ENCODE measurements around the gene ARHGAP23.
"Not testable (repeated sequence)": the region's sequence is repeated elsewhere in the genome, so short reads cannot be mapped to it uniquely, and the experiment has no call there.

The ARHGAP23 gene

DNA sequence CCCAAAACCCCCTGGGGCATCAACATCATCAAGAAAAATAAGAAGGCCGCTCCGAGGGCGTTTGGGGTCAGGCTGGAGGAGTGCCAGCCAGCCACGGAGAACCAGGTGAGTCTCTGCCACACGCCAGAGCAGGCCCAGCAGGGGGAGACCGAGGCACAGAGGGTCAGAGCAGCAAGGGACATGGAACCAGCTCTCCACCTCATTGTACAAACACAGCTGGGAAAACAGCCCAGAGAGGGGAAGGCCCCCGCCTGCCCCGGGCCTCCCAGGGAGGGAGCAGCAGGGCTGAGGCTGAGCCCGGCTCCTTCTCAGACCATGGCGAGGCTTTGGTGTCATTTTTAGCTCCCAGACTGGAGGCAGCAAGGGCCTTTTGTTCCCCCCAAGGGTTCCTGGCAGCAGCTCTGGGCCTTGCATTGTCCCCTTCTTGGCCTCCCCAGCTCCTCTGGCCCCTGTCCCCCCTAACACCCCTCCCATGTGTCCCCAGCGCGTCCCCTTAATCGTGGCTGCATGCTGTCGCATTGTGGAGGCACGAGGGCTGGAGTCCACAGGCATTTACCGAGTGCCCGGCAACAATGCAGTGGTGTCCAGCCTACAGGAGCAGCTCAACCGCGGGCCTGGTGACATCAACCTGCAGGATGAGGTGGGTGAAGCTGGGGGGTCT, 53.9 kb downstream of the ARHGAP23 start:
- DNase-seq (ENCODE audit: low read depth, low spot score); H3K27ac ChIP-seq: not testable (repeated sequence)

DNA sequence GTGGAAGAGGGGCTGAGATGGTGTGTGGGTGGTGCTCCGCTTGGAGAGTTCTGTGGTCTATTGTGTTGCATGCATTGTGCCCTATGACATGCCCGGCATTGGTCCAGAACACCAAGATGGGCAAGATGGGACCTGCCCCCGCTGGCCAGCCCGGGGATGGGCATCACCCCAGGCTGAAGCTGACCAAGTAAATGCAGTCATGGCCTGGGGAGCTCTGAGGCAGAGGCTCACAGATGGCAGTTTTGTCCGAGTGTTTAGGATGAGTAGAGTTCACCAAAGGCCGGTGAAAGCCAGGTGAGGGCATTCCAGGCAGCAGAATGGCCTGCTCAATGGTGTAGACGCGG, 54.4 kb downstream of the ARHGAP23 start:
- not testable (repeated sequence) for H3K27ac ChIP-seq; DNase-seq (ENCODE audit: low read depth, low spot score)

DNA sequence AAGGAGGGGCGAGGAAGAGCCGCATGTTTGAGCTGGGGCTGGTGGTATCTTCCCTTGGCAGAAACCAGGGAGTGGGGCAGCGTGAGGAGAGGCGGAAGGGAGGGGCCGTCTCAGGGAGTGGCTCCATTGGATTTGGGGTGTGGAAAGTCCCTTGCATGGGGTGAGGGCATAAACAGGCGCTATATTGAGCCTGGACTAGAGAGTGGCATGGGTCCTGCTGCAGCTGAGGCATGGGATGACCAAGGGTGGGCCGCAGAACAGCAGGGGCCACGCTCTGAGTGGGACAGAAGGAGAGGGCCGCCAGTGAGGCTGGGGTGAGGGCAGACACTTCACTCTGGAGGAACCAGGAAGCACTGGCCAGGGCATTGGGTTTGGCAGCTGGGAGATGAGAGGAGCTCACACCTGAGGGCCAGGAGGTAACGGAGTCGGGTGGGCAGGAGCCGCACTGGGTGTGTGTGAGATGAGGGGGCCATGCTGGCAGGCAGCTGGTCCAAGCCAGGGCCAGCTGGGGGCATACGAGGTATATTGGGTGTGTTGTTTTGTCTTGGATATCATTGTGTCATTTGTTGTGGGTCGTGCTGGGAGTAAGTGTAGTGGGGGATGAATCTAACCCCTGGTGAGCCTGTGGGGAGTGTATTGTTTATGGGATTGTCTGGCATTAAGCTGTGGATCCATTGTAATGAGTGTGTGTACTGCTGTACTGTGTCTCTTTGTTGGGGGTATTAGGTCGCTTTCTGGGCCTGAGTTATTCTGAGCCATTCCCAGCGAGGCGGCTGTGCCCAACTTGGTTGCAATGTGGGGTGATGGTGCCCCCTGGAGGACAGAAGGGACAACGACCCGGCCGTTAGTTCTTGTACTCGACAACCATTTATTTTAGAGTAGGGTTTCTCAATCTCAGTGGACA, 56.2 kb downstream of the ARHGAP23 start:
- DNase-seq (ENCODE audit: low read depth, low spot score); H3K27ac ChIP-seq: not testable (repeated sequence)

DNA sequence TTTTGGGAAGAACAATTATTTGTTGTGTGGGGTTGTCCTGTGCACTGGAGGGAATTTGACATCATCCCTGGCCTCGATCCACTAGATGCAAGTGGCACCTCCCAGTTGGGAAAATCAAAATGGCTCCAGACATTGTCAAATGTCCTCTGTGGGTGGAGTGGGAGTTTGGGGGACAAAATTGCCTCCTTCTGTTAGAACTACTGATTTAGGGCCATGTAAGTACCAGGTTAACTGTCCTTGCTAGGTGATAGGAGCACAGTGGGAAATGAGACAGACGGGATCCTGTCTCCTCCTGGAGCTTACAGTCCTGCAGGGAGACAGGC, 56.8 kb downstream of the ARHGAP23 start:
- no peak for DNase-seq (ENCODE audit: low read depth, low spot score)
- no peak overlapping the region for H3K27ac ChIP-seq

DNA sequence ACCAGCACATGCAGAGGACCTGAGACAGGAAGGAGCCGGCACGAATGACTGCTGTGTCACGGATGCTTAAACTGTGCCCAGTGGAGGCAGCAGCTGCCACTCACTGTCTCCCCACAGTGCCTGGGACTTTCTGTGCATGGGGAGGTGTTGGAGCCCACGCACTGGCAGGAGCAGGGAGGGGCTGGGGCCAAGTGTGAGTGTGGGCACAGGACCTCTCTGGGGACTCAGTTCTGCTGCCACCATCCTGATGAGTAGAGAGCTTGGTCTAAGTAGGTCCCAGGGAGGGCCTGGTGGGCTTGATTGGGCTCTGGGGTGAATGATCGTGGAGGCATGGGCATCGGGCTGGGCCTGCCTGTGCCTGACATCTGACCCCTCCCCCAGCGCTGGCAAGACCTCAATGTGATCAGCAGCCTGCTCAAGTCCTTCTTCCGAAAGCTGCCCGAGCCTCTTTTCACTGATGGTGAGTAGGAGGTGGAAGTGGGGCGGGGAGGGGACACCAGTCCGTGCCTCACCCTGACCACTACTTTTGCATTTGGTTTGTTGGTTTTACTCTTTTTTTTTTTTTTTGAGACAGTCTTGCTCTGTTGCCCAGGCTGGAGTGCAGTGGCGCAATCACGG, 57.5 kb downstream of the ARHGAP23 start:
- not testable (repeated sequence) for DNase-seq (ENCODE audit: low read depth, low spot score); H3K27ac ChIP-seq

DNA sequence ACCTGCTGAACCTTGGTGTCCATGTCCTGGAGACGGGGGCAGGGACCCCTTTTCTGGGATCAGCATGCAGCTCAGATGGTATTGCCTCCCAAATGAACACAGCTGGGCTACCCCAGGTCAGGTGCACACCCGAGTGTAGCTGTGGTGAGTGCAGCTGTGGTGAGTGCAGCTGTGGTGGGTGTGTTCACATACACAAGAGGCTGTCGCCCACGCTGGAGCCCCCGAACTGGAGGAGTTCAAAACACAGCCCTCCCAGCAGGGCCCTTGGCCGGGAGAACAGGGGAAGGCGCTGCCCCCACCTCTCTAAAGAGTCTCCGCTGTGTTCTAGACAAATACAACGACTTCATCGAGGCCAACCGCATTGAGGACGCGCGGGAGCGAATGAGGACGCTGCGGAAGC, 61.5 kb downstream of the ARHGAP23 start:
- not testable (repeated sequence) for H3K27ac ChIP-seq; DNase-seq (ENCODE audit: low read depth, low spot score)

DNA sequence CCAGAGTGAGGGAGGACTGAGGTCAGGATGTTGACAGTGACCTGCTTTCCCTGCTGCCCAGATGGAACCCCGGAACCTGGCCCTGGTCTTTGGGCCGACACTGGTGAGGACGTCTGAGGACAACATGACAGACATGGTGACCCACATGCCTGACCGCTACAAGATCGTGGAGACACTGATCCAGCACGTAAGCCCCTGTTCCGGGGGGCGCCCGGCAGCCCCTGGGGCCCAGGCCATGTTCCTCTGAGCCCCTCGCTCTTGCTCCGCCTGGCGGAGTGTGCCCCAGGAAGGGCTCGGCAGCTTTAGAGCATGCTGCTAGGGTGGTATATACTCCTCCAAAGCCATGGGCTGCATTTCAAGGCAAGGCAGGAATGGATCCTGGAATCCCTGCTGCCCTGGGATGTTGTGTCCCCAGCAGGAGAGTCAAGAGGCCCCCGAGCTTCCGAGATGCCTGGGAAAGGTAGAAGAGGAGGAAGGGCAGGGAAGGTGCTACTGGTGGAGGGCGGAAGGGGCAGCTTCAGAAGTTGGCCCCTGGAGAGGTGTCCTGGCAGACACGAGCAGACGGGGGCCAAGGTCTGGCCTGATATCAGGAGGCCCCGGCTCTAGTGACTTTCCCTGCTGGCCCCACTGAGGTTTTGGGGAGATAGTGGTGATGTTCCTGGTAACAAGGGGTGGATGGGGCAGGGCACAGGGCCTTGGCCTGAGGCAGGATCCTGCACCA, 63.2 kb downstream of the ARHGAP23 start:
- not testable (repeated sequence) for H3K27ac ChIP-seq; DNase-seq (ENCODE audit: low read depth, low spot score)

DNA sequence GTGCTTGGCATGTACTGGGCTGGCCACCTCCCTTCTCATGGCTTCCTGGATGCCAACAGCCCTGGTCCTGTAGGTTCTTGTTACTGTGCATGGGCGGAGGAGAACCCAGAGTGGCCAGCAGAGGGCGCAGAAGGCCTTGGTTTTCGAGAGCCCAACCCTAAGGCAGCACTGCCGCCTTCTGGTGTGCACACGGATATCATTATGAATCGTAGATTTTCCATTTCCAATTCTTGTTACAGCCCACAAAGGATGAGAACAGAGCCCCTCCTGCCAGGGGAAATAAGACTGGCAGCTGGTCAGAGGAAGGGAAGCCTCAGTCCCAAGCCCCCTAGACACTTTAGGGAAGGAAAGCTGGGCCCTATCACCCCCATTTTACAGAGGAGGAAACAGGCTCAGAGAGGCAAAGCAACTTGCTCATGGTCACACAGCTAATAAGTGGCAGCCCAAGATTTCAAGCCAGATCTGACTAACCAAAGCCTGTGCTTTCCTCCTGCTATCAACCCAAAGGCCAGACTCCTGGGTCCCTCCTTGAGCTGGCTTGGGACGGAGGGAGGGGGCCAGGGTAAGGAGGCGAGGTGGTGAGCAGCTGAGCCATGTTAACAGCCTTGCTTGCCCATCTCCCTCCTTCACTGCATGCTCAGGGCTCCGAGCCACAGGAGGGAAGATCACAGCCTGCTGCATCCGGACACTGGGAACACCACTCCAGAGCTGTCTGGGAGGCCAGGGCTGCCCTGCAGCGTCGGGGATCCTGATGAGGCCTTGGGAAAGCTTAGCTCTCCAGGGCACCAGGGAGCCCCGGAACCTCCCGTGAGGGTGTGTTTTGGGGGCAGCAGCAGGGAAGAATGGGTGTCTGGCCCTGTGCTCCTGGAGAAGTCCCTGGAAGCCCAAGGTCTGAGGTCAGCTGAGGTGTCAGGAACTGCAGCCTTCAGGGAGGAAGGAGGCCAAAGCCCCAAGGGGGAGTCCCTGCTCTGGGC, 64.1 kb downstream of the ARHGAP23 start:
- H3K27ac ChIP-seq; DNase-seq (ENCODE audit: low read depth, low spot score): not testable (repeated sequence)

DNA sequence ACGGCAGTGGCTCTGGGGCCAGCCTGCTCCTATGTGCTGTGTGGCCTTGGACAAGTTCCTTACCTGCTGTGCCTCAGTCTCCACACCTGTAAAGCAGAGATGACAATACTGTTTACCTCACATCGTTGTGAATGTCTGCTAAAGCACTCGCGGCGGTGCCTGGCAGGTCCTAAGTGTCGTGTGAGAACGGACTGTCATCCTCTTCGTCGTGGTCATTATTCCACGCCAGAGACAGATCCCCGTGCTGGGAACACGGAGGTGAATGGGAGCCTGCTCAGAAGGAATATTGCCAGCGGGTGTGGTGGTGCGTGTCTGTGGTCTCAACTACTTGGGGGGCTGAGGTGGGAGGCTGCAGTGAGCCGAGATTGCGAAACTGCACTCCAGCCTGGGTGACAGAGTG, 65.9 kb downstream of the ARHGAP23 start:
- not testable (repeated sequence) for H3K27ac ChIP-seq; DNase-seq (ENCODE audit: low read depth, low spot score)

DNA sequence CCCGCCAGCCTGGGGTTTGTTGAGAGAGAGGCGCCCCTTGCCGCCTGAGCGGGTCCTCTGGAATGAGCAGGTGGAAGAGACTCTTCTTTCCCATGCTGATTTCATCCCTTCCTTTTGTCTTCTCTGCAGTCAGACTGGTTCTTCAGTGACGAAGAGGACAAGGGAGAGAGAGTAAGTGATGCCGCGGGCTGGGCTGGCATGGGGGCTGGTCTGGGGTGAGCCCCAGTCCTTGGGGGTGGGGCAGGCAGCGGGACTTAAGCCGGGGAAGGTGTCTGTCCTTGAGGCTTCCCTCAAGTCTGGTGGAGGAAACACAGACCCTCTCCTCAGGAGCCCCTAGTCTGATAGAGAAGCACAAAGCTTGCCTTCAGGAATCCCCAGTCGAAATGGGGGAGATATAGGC, 69.4 kb downstream of the ARHGAP23 start:
- not testable (repeated sequence) for DNase-seq (ENCODE audit: low read depth, low spot score); H3K27ac ChIP-seq

DNA sequence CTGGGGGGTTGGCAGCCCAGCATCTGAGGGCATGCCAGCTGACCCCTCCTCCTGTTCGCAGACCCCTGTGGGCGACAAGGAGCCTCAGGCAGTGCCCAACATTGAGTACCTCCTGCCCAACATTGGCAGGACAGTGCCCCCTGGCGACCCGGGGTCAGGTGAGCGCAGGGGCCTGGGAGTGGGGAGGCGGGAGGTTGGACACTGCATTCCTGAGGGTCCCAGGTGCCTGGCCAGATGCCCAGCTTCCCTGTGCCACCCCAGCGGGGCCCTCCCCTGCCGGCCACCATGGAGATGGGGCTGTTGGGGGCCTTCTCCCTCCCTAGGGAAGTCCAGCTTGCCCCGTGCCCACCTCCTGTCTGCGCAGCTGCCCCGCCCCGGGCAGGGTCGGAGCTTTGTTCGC, 70.1 kb downstream of the ARHGAP23 start:
- DNase-seq (ENCODE audit: low read depth, low spot score) = no peak
- H3K27ac ChIP-seq = no peak overlapping the region

DNA sequence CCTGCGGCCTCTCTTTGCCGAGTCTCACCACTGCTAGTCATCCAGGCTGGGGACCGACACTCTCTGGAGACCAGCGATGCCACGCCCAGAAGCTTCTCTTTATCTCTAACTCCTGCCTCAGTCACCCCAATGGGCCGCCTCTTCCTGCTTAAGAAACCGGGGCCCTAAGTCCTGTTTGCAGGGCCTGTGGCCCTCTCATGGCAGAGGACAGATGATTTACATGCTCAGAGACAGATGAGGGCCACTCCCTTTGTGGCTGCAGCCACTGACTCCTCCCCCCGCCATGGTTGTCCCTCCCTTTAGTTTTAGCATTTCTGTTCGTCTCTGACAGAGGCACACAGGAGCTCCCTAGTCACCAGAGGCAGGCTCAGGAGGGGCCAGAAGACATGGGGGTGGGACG, 71.0 kb downstream of the ARHGAP23 start:
- not testable (repeated sequence) for DNase-seq (ENCODE audit: low read depth, low spot score); H3K27ac ChIP-seq

DNA sequence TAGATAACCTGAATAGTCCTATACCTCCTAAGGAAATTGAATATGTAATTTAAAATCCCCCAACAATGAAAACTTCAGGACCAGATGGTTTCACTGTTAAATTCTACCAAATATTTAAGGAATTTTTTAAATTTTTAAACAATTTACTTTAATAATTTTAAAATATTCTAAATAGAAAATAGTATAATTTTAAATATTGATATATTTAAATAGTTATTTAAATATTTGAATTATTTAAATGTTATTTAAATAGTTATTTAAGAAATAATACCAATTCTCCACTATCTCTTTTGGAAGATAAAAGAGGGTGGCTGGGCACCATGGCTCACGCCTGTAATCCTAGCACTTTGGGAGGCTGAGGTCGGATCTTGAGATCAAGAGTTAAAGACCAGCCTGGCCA, 73.5 kb downstream of the ARHGAP23 start:
- not testable (repeated sequence) for DNase-seq (ENCODE audit: low read depth, low spot score)

DNA sequence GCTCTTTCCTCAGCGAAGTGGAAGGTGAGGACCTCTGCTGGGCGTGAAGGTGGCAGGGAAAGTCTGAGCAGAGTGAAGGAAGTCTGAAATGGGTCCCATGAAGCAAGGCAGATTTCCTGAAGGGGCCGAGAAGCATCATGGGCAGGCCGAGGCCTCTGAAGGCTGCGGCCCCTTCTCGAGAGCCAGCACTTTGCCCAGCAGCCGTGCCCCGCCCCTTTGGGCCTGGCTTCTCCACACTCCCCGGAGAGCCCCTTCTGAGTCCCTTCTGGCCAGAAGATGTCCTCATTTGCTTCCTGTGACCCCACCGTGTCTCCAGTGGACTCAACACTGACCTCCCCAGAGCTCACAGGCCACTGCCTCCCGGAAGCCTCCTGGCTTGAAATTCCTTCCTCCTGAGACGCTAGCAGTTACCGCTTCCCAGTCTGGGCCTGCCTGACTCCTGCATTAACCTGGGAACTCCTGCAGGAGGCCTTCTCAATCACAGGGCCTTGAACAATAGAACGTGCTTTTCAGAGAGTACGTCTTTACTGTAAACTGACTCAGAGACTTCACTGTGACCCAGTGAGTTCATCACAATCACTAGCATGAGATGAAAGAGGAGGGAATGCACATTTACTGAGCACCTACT, 75.1 kb downstream of the ARHGAP23 start:
- DNase-seq (ENCODE audit: low read depth, low spot score); H3K27ac ChIP-seq: not testable (repeated sequence)

More for the DNA sequence above, 73.5 kb downstream of the ARHGAP23 start:
- H3K27ac ChIP-seq = not testable (repeated sequence)

DNA sequence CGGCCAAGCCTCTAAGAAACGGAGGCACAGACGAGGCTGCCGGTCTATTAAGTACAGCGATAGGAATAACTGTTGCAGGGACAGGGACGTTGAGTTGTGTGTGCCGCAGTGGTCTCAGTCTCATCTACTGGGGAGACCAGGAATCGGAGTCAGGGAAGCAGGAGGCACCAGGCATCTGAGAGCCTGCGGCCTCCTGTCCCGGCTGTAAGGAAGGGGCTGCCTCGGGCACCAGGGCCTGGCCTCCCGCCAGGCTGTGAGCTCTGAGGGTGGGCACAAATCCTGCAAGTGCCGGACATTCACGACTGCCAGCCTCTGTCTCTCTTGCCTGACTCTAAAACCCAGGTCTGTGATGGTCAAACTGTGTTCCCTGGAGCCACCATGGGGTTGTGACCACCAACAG, 76.0 kb downstream of the ARHGAP23 start:
- H3K27ac ChIP-seq = no peak overlapping the region
- no peak for DNase-seq (ENCODE audit: low read depth, low spot score)

DNA sequence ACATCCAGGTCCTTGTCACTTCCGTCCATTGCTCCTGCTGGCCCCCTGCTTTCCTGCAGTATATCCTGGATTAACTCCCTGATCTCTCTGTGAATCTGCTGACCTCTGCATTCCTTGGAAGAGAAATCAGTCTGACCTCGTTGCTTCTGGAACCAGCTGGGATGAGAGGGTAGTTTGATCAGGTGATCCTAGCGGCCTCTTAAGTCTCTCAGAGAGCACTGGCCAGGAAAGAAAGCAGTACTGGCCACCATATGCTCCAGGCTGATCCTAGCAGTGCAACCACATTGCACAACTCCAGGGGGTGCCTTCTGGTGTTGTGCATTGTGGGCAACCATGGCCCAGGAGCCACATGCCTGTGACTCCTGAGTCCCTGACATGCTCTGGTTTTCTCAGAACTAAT, 79.2 kb downstream of the ARHGAP23 start:
- no peak for DNase-seq (ENCODE audit: low read depth, low spot score)
- H3K27ac ChIP-seq = no peak overlapping the region

DNA sequence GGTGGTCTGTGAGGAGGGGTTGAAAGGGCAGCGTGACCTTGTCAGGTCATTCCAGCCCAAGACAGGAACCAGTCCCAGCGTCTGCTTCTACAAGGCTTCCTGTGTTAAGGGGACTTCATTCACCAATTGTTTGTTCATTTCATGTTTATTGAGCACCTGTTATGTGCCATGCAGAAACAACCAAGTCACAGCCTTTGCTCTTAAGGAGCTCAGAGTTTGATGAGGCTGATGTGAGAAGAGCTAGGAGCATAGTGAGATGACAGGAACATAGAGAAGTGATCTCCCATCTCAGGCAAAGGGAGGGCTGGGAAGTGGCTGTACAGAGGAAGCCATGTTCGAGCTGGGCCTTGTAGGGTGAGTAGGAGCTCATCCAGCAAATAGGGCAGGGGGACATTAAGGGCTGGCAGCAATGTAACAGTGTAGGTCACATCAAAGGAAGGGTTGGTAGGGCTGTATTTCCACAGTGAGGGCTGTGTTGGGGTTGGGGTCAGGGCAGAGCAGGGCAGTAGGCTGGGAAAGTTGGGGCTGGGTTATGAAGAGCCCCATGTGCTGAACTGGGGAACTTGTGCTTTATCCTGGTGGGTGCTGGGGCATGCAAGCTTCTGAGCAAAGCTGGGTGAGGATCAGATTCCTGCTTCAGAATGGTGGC, 79.8 kb downstream of the ARHGAP23 start:
- peak overlapping the region; percentile 13 for H3K27ac ChIP-seq
- DNase-seq (ENCODE audit: low read depth, low spot score) = no peak

DNA sequence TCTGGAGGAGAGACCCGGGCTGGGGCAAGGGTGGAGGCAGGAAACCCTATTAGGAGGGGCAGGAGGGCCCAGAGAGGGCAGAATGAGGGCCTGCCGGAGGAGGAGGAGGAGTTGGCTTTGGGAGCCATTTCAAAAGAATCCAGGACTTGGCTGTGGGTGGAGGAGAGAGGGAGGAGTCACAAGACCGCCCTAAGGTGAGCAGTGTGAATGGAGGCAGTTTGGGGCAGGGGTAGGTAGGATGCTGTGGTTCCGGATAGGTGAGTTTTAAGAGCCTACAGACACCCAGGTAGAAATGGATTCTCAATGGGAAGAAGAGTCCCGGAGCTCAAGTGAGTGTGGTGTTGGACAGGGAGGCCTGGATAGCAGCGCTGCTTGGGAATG, 80.3 kb downstream of the ARHGAP23 start:
- DNase-seq (ENCODE audit: low read depth, low spot score) = no peak

More for the DNA sequence above, 80.3 kb downstream of the ARHGAP23 start:
- peak overlapping the region; percentile 13 for H3K27ac ChIP-seq

All from epithelial cell of prostate (primary cell).